ENCODE measurements around the gene GPR4. TPM values are rescaled to one million over a fixed set of nuclear protein-coding genes. Genes with fewer than 3 reads are reported as not detected.
A peak's percentile ranks its signal among the peaks of the same experiment; 100 is the strongest.

Gene GPR4
- total RNA-seq (2014; rRNA removed) (3.1 and 3.7 TPM in 2 replicates), Bru-seq, nascent RNA (percentile 75 among the genes with signal in this experiment), BruChase-seq, experiment 1, labeled RNA remaining after a 6-hour chase (percentile 98 among the genes with signal in this experiment), BruChase-seq, experiment 2, labeled RNA remaining after a 2-hour chase (percentile 82 among the genes with signal in this experiment)
- long read RNA-seq, transcript GPR4-201 (2 exons, 3,048 nt), result major isoform, 5 of 23 reads
- long read RNA-seq, partial matches to known transcripts, result 0 of 23 reads
- long read RNA-seq, other reads (novel, unspliced or antisense), result 18 of 23 reads

DNA sequence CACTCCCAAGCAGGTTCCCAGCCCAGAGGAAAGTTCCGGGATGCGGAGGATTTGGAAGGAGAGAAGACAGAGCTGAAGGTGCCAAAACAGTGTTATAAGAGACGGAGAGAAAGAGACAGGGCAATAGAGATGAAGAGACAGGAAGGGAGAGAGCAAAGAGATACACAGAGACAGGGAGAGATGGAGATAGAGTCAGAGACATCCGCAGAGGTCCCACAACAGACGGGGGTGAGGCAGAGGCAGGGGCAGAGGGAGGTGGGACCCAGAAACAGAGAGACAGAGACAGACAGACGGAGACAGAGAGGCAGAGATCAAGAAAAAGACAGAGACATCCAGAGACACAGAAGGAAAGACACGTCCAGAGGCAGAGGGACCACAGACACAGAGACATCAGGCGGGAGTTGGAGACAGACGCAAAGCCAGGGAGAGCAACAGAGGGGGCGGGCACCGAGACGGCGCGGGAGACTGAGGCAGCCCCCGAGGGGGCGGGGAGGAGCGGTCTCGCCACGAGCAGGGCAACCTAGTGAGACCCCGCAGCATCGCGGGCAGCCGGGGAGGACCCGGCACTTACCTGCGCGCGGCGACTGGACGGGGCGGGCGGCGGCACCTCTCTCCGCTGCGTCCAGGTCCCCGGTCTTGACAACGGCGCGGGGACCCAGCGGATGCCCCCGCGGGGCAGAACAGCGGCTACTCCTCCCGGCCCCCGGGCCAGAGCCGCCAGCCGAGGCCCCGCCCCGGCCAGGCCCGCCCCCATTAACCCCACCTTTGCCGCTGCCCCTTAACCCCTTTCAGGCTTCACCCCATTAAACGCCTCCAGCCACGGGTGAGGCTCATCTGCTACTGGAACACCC is at the start of gene GPR4:
Gene GPR4 (minus strand): TSS at position 689 of the 851 bp plus-strand sequence. CDS start 10,346 bp downstream, outside the sequence.
- peak within 1 kb of the TSS; percentile 65 for H3K4me3 ChIP-seq (ENCODE audit: low read length)
- H3K9me3 ChIP-seq (ENCODE audit: low read length), result no peaks in the 10 kb centered on the region
- H3F3A ChIP-seq (ENCODE audit: low read length, unreplicated experiment), result no peaks in the 10 kb centered on the region
- H3K4me2 ChIP-seq (ENCODE audit: low read length), result peak within 1 kb of the TSS; percentile 73
- H2AFZ ChIP-seq (ENCODE audit: low read length), result peak within 1 kb of the TSS; percentile 78
- no peaks in the 10 kb centered on the region for H4K20me1 ChIP-seq (ENCODE audit: low read length)
- H3K27ac ChIP-seq (ENCODE audit: low read length), result no peak within 1 kb of the TSS
- no TSS peak for BruUV-seq (replicated peaks)
- no peaks in the 10 kb centered on the region for H3K79me2 ChIP-seq (ENCODE audit: low read length)
- intact Hi-C loops (cut with micrococcal nuclease), result no loop called here
- TF ChIP-seq, protein P1, sequence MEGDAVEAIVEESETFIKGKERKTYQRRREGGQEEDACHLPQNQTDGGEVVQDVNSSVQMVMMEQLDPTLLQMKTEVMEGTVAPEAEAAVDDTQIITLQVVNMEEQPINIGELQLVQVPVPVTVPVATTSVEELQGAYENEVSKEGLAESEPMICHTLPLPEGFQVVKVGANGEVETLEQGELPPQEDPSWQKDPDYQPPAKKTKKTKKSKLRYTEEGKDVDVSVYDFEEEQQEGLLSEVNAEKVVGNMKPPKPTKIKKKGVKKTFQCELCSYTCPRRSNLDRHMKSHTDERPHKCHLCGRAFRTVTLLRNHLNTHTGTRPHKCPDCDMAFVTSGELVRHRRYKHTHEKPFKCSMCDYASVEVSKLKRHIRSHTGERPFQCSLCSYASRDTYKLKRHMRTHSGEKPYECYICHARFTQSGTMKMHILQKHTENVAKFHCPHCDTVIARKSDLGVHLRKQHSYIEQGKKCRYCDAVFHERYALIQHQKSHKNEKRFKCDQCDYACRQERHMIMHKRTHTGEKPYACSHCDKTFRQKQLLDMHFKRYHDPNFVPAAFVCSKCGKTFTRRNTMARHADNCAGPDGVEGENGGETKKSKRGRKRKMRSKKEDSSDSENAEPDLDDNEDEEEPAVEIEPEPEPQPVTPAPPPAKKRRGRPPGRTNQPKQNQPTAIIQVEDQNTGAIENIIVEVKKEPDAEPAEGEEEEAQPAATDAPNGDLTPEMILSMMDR (conservative IDR thresholded peaks at IDR 0.05; ENCODE audit: low read depth, low read length), result no peak
- TF ChIP-seq EZH2phosphoT487 (IDR thresholded peaks at IDR 0.05; ENCODE audit: borderline replicate concordance, low read length) (no peak), EZH2 (IDR thresholded peaks at IDR 0.05; ENCODE audit: low read length, unreplicated experiment) (no peak)
- H3K36me3 ChIP-seq (ENCODE audit: low read depth, low read length), result no peaks in the 10 kb centered on the region
- no peaks in the 10 kb centered on the region for H3K27me3 ChIP-seq (ENCODE audit: low read length)
- H3K9ac ChIP-seq (ENCODE audit: low read length), result peak within 1 kb of the TSS; percentile 8; the same call in 1 of the 2 replicates
- H3K4me1 ChIP-seq (ENCODE audit: insufficient read depth, low read length), result peaks cover 15% of the 10 kb centered on the region
- no peaks in the 10 kb centered on the region for H3K9me2 ChIP-seq (replicated peaks; ENCODE audit: low read length)
- ChIA-PET CTCF (no interaction called here), POLR2A (ENCODE audit: unreplicated experiment) (no interaction called here)
- peak; percentile 49 for ATAC-seq
- peak; percentile 6 for DNase-seq

- no peak overlapping the region for H2AFZ ChIP-seq (ENCODE audit: low read length)
- no peak overlapping the region for H3K27ac ChIP-seq (ENCODE audit: low read length)
- no peaks in the 10 kb centered on the region for H3F3A ChIP-seq (ENCODE audit: low read length, unreplicated experiment)
- ATAC-seq (no peak), DNase-seq (no peak)
- intact Hi-C loops (cut with micrococcal nuclease), result no loop called here
- H3K4me2 ChIP-seq (ENCODE audit: low read length), result no peak overlapping the region
- H3K9ac ChIP-seq (ENCODE audit: low read length), result no peak overlapping the region
- BruUV-seq (replicated peaks), result no TSS peak
- no peaks in the 10 kb centered on the region for H4K20me1 ChIP-seq (ENCODE audit: low read length)
- H3K79me2 ChIP-seq (ENCODE audit: low read length), result no peaks in the 10 kb centered on the region
- H3K9me3 ChIP-seq (ENCODE audit: low read length), result no peaks in the 10 kb centered on the region
- H3K4me3 ChIP-seq (ENCODE audit: low read length), result no peak overlapping the region
- H3K27me3 ChIP-seq (ENCODE audit: low read length), result no peaks in the 10 kb centered on the region
- TF ChIP-seq EZH2 (IDR thresholded peaks at IDR 0.05; ENCODE audit: low read length, unreplicated experiment) (no peak), EZH2phosphoT487 (IDR thresholded peaks at IDR 0.05; ENCODE audit: borderline replicate concordance, low read length) (no peak)
- TF ChIP-seq, protein P1 (conservative IDR thresholded peaks at IDR 0.05; ENCODE audit: low read depth, low read length), result no peak
- POLR2A ChIA-PET (ENCODE audit: unreplicated experiment), result no interaction called here
- no peaks in the 10 kb centered on the region for H3K4me1 ChIP-seq (ENCODE audit: insufficient read depth, low read length)
- CTCF ChIA-PET, result no interaction called here
- H3K9me2 ChIP-seq (replicated peaks; ENCODE audit: low read length), result no peaks in the 10 kb centered on the region
- no peaks in the 10 kb centered on the region for H3K36me3 ChIP-seq (ENCODE audit: low read depth, low read length)
These were observed 48.7 kb upstream of the GPR4 start for GRCh38 chr19:45650722-45651121.
